Measurements from ENCODE around the gene RABIF. TPM values are rescaled to one million over a fixed set of nuclear protein-coding genes. Genes with fewer than 3 reads are reported as not detected.
"Not testable (repeated sequence)": the region's sequence is repeated elsewhere in the genome, so short reads cannot be mapped to it uniquely, and the experiment has no call there.

The RABIF gene
- total and polyA plus RNA-seq, 2 experiments from 2014 or later = 2.9 to 22.6 TPM

DNA sequence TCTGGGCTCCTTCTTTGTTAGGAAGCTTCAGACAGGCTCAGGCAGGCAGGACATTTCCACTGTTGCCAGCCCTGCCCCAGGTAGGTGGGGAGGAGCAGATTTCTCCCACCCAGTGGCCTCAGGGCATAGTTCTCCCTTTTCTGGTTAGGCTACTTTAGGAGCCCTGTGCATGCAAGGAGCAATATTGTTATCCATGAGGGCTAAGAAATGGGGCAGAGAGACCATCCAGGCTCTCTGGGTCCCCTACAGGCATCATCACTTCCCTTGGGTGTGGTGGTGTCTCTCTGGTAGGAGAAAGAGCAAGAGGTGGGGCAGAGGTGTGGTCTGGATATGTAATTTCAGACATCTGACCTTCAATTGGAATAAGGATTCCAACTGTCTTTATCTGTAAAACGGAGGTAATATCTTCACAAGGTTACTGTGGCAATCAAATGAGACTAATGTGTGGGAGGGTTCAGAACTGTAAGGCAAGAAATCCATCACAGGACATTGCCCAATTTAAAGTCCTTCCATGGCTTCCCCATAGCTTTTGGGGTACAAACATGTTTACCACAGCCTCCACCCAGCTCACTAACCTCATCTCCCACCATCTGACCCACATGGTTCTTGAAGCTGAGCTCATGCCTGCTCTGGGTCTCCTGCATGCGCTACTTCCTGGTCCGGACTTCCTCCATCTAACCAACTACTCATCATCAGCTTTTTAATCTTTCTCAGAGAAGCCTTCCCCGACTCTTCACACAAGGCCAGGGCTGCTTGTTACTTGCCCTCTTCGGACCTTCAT, 52.1 kb downstream of the RABIF start:
- no peak overlapping the region for H3K27ac ChIP-seq
- H3K4me3 ChIP-seq = no peak overlapping the region
- H3K27me3 ChIP-seq = no peaks in the 10 kb centered on the region
- DNase-seq (ENCODE audit: low read depth in 1 of 2, low spot score in 1 of 2) = no peak
- H3K9me3 ChIP-seq (ENCODE audit: low read depth) = no peaks in the 10 kb centered on the region
- no peaks in the 10 kb centered on the region for H3K36me3 ChIP-seq
- TF ChIP-seq, protein P1, sequence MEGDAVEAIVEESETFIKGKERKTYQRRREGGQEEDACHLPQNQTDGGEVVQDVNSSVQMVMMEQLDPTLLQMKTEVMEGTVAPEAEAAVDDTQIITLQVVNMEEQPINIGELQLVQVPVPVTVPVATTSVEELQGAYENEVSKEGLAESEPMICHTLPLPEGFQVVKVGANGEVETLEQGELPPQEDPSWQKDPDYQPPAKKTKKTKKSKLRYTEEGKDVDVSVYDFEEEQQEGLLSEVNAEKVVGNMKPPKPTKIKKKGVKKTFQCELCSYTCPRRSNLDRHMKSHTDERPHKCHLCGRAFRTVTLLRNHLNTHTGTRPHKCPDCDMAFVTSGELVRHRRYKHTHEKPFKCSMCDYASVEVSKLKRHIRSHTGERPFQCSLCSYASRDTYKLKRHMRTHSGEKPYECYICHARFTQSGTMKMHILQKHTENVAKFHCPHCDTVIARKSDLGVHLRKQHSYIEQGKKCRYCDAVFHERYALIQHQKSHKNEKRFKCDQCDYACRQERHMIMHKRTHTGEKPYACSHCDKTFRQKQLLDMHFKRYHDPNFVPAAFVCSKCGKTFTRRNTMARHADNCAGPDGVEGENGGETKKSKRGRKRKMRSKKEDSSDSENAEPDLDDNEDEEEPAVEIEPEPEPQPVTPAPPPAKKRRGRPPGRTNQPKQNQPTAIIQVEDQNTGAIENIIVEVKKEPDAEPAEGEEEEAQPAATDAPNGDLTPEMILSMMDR (IDR thresholded peaks at IDR 0.05; ENCODE audit: low read depth, low read length) = no peak
- no peaks in the 10 kb centered on the region for H3K4me1 ChIP-seq (ENCODE audit: low read depth)

DNA sequence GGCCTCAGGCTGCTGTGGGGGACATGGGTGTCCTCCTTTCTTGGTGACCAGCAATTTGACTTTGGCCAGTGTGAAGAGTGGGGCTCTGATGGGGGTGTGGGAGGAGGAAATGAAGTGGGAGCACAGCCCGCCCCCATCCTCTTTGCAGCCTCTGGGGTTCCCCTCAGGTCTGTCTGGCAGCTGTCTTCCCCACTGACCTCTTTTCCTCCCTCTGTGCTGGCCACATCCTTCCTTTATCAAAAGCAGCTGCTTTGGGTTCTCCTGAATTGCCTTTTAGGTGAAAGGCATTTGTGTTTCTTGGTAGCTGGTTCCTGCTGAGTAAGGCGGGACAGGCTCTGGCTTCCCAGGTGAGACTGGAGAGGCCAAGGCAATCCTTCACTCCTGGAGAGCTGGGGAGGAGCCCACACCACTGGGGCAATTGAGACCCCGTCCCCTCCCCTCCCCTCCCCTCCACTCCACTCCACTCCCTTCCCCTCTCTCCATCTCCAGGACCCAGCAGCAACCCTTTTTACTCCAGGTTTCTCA, 53.3 kb downstream of the RABIF start:
- Histone ChIP-seq H3K9me3 (ENCODE audit: low read depth) (no peaks in the 10 kb centered on the region), H3K27me3 (no peaks in the 10 kb centered on the region), H3K4me1 (ENCODE audit: low read depth) (no peaks in the 10 kb centered on the region), H3K27ac (no peak overlapping the region), H3K36me3 (no peaks in the 10 kb centered on the region), H3K4me3 (no peak overlapping the region)
- DNase-seq (ENCODE audit: low read depth in 1 of 2, low spot score in 1 of 2) = no peak
- TF ChIP-seq, protein P1 (IDR thresholded peaks at IDR 0.05; ENCODE audit: low read depth, low read length) = no peak

DNA sequence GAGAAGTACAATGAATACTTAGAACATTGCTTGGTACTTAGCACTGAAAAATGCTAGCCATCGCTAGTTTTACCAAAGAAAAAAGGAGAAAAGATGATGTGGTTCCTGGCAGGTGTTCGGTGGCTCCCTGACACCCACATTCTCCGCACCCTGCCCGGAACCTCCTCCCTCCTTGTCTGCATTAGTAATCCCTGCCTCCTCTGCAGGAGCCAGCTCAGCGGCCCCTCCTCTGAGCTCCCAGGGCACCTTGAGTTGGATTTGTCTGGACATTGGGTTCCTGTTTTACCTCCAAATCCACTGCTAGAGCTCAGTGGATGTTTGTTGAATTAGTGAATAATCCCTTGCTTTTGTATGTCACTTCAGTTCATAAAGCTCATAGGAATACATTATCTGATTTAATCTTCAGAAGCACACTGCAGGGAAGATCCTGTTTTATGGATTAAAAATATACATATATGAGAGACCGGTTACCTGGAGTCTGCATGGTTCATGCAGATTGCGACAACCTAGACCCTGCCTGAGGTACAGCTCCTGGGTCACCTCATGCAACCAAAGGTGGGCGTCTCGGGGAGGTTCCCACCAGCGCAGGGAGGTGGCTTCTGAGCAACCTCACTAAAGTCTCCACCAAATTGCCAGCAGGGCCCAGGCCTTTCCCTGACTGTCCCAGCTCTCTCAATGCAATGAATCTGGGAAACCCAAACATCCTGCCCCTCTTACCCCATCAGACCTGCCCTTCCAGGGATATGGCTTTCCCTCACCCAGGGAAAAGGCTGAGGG, 54.0 kb downstream of the RABIF start:
- H3K4me3 ChIP-seq = no peak overlapping the region
- TF ChIP-seq, protein P1 (IDR thresholded peaks at IDR 0.05; ENCODE audit: low read depth, low read length) = no peak
- H3K27me3 ChIP-seq = no peaks in the 10 kb centered on the region
- H3K27ac ChIP-seq = no peak overlapping the region
- H3K36me3 ChIP-seq = no peaks in the 10 kb centered on the region
- no peaks in the 10 kb centered on the region for H3K9me3 ChIP-seq (ENCODE audit: low read depth)
- no peaks in the 10 kb centered on the region for H3K4me1 ChIP-seq (ENCODE audit: low read depth)
- no peak for DNase-seq (ENCODE audit: low read depth in 1 of 2, low spot score in 1 of 2)

DNA sequence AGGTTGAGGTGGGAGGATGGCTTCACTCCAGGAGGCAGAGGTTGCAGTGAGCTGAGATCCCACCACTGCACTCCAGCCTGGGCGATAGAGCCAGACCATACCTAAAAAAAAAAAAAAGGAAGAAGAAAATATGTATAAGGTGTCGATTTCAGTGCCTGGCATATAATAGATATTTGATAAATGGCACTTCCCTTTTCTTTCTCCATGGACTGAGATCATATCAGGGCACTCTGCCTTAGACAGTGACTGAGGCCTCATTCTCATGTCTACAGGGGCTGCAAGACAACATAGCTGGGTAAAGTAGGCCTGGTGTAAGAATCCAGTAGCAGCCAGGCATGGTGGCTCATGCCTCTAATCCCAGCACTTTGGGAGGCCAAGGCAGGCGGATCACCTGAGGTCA, 57.0 kb downstream of the RABIF start:
- H3K36me3 ChIP-seq = no peaks in the 10 kb centered on the region
- no peaks in the 10 kb centered on the region for H3K27me3 ChIP-seq
- no peak overlapping the region for H3K4me3 ChIP-seq
- DNase-seq (ENCODE audit: low read depth in 1 of 2, low spot score in 1 of 2) = no peak
- H3K9me3 ChIP-seq (ENCODE audit: low read depth) = no peaks in the 10 kb centered on the region
- no peak overlapping the region for H3K27ac ChIP-seq
- H3K4me1 ChIP-seq (ENCODE audit: low read depth) = no peaks in the 10 kb centered on the region
- TF ChIP-seq, protein P1 (IDR thresholded peaks at IDR 0.05; ENCODE audit: low read depth, low read length) = no peak

DNA sequence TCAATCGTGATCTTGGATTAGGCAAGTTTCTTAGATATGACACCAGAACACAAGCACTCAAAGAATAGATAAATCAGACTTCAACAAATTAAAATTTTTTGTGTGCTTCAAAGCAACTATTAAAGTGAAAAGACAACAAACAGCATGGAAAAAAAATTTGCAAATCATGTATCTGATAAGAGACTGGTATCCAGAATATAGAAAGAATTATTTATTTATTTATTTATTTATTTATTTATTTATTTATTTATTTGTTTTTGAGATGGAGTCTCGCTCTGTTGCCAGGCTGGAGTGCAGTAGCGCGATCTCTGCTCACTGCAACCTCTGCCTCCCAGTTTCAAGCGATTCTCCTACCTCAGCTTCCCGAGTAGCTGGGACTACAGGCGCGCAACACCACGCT, 59.7 kb downstream of the RABIF start:
- H3K4me3 ChIP-seq; H3K4me1 ChIP-seq (ENCODE audit: low read depth); DNase-seq (ENCODE audit: low read depth in 1 of 2, low spot score in 1 of 2); H3K36me3 ChIP-seq; H3K27ac ChIP-seq; H3K27me3 ChIP-seq; H3K9me3 ChIP-seq (ENCODE audit: low read depth): not testable (repeated sequence)

Other genes starting within 250 kb of the RABIF start
- 0.03 TPM in 1 of 2 replicates, not detected in the other for gene SYT2, start 178.7 kb downstream of the RABIF start, total RNA-seq
- gene SYT2, start 178.7 kb downstream of the RABIF start, polyA plus RNA-seq = 0.46 and 0.68 TPM in 2 replicates
- gene KDM5B, start 80.7 kb downstream of the RABIF start, total RNA-seq = 108 and 165 TPM in 2 replicates
- gene KDM5B, start 80.7 kb downstream of the RABIF start, polyA plus RNA-seq = 141 and 210 TPM in 2 replicates
- gene PCAT6, start 78.2 kb downstream of the RABIF start, total RNA-seq = 17.7 and 19.8 TPM in 2 replicates
- gene PCAT6, start 78.2 kb downstream of the RABIF start, polyA plus RNA-seq = 67.4 and 92.9 TPM in 2 replicates
- 24.4 and 39.3 TPM in 2 replicates for gene KLHL12, start 38.1 kb upstream of the RABIF start, total RNA-seq
- gene KLHL12, start 38.1 kb upstream of the RABIF start, polyA plus RNA-seq = 37.4 and 42.0 TPM in 2 replicates
- 105 and 188 TPM in 2 replicates for gene ADIPOR1, start 69.2 kb upstream of the RABIF start, total RNA-seq
- 130 and 211 TPM in 2 replicates for gene ADIPOR1, start 69.2 kb upstream of the RABIF start, polyA plus RNA-seq
- 36.1 and 79.2 TPM in 2 replicates for gene CYB5R1, start 78.1 kb upstream of the RABIF start, total RNA-seq
- 51.1 and 104 TPM in 2 replicates for gene CYB5R1, start 78.1 kb upstream of the RABIF start, polyA plus RNA-seq
- gene TMEM183A, start 118.2 kb upstream of the RABIF start, total RNA-seq = 67.1 and 109 TPM in 2 replicates
- gene TMEM183A, start 118.2 kb upstream of the RABIF start, polyA plus RNA-seq = 56.1 and 99.7 TPM in 2 replicates
- gene PPFIA4, start 137.3 kb upstream of the RABIF start, total RNA-seq = 207 and 215 TPM in 2 replicates
- 63.0 and 97.5 TPM in 2 replicates for gene PPFIA4, start 137.3 kb upstream of the RABIF start, polyA plus RNA-seq
- gene MYOG, start 196.9 kb upstream of the RABIF start, total RNA-seq = 0.18 TPM in 1 of 2 replicates, not detected in the other
- 0.62 TPM in 1 of 2 replicates, not detected in the other for gene MYOG, start 196.9 kb upstream of the RABIF start, polyA plus RNA-seq
- 8.5 and 14.9 TPM in 2 replicates for gene ADORA1, start 238.6 kb upstream of the RABIF start, total RNA-seq
- 12.2 and 22.2 TPM in 2 replicates for gene ADORA1, start 238.6 kb upstream of the RABIF start, polyA plus RNA-seq